Mononuclear cell (primary cell): ENCODE results near the gene RAD18. TPM values are rescaled to one million over a fixed set of nuclear protein-coding genes. Genes with fewer than 3 reads are reported as not detected.

Experiments
- H3K27me3 ChIP-seq: 2 replicates; pipeline ENCODE4 v1.6.0; 2011; ENCODE audit warnings: low read length, control low read depth; ENCODE audit not compliant: insufficient read depth
- H3K4me1 ChIP-seq: 2 replicates; pipeline ENCODE4 v1.5.1; 2011; ENCODE audit warnings: mild to moderate bottlenecking, low read length, control low read depth; ENCODE audit not compliant: insufficient read depth
- H3K4me3 ChIP-seq: 2 replicates; pipeline ENCODE4 v1.5.1; 2011; ENCODE audit warnings: mild to moderate bottlenecking, low read length, moderate library complexity
- H3K9me3 ChIP-seq: 2 replicates; pipeline ENCODE4 v1.5.1; 2011; ENCODE audit warnings: low read depth, mild to moderate bottlenecking, control low read depth, low read length
- total RNA-seq: library from RNA; depleted of rRNA; stranded (reverse); fragments of >200 nt; gene quantifications from one replicate; pipeline ENCODE4 v1.2.3, GENCODE V29; 2012

Gene RAD18
- total RNA-seq, 1 donor: 25.4 TPM

DNA sequence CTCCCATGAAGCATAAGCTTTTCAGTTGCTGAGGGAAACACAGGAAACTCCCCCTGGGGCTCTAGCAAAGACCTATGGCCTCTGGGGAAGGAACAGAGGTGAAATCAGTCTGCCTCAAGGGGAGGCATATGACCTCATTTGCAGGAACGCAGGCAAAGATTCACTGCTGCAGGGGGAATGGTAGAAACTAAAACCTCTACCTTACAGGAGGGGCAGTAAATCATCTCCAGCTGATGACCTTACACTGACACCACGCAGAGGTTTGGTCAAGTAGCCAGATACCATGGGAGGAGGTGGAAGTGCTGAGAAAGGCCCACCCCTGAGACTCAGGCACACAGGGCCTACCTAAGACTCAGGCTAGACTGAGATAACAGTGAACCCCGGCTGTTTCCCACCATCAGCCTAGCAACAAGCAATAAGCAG is 81.1 kb downstream of the RAD18 start:
- Histone ChIP-seq H3K4me1 (no peaks in the 10 kb centered on the region), H3K27me3 (no peaks in the 10 kb centered on the region), H3K4me3 (no peak overlapping the region), H3K9me3 (no peaks in the 10 kb centered on the region)

DNA sequence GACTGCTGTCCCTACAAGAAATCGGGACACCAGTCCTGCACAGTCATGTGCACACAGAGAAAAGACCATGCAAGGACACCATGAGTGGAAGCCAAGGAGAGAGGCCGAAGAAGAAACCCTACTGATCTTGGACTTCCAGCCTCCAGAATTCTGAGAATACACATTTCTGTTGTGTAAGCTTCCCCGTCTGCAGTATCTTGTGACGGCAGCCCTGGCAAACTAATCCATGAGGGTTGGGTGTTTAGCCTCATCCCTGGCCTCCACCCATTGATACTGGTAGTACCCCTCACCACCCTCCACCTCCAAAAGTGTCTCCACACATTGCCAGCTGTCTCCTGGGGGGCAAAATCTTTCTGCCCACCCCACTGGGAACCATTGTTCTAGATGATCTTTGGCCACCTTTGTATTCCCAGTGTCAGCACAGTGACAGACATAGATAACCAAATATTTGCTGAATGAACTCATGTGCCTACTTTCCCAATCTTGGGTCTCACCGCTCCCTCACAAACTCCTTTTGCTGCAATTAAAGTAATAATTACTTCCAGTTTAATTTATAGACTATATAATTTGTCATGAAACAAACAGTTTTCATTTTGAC is 83.8 kb downstream of the RAD18 start:
- Histone ChIP-seq H3K27me3 (no peaks in the 10 kb centered on the region), H3K4me3 (no peak overlapping the region), H3K9me3 (no peaks in the 10 kb centered on the region), H3K4me1 (no peaks in the 10 kb centered on the region)

DNA sequence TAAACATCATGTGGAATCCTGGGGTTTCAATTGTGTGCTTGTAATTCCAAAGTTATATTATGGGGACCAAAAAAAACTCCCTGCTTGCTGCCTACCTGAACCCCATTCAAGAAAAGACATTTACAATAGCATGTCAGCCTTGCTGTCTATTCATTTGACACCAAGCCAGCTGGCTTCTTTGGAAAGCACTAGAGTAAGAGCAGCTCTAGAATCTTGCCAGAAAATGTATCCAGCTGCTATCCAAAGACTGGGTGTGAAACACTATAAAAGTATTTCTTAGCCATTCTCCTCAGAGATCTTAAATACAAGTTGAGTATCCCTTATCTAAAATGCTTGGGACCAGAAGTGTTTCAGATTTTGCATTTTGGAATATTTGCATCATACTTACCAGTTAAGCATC is 87.4 kb downstream of the RAD18 start:
- H3K4me3 ChIP-seq: no peak overlapping the region
- H3K27me3 ChIP-seq: no peaks in the 10 kb centered on the region
- no peaks in the 10 kb centered on the region for H3K9me3 ChIP-seq
- H3K4me1 ChIP-seq: no peaks in the 10 kb centered on the region

DNA sequence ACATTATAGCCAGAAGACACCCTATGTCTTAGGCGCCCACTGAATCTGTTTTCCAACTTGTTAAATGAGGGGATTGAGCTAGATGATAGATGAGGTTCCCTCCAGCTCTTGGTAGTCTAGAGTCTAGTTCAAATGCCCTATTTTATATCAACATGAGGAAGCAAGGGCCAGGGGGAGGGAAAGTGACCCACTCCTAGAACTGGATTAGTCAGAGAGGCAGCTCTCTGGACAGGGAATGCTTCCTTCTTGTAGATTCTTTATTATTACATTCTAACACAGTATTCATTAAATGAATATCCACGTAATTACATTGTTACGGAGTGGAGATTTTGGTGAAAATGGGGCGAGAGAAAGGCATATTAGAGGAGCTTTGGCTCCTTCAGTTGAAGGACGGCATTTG is 89.5 kb downstream of the RAD18 start:
- H3K27me3 ChIP-seq: no peaks in the 10 kb centered on the region
- no peak overlapping the region for H3K4me3 ChIP-seq
- no peaks in the 10 kb centered on the region for H3K4me1 ChIP-seq
- no peaks in the 10 kb centered on the region for H3K9me3 ChIP-seq

DNA sequence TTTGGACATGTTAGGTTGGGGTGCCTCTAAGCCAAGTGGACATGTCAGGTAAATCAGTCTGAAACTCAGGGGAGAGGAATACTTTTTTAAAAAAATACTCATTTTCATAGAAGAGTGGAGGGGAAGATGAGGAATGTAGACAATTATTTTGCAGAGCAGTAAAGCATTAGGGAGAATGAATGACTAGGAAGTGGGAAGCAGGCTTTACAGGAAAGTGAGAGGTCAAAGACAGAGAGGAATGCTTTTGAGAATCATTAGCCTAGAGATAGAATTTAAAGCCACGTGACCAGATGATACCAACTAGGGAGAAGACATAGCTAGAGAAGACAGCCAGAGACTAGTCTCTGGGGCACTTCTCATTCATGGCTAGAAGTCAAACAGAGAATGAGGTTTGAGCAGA is 91.0 kb downstream of the RAD18 start:
- Histone ChIP-seq H3K9me3 (no peaks in the 10 kb centered on the region), H3K4me1 (no peaks in the 10 kb centered on the region)

DNA sequence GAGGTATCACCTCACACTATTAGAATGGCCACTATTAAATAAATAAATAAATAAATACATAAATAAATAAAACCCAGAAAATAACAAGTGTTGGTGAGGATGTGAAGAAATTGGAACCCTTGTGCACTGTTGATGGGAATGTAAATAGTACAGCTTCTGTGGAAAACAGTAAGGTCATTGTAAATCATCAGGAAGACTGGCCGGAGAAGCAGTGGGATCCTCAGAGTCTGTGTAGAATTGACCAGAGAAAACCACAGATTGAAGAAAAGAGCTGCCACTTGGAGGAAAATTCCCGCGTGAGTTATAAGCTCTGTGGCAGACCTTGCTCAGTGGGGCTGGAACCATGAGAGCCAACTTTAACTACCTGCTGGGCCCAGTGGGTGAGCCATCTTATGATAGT is 92.0 kb downstream of the RAD18 start:
- H3K4me1 ChIP-seq: no peaks in the 10 kb centered on the region
- no peaks in the 10 kb centered on the region for H3K9me3 ChIP-seq
- H3K27me3 ChIP-seq: no peaks in the 10 kb centered on the region
- no peak overlapping the region for H3K4me3 ChIP-seq

More for the DNA sequence above, 91.0 kb downstream of the RAD18 start:
- H3K27me3 ChIP-seq: no peaks in the 10 kb centered on the region
- no peak overlapping the region for H3K4me3 ChIP-seq

DNA sequence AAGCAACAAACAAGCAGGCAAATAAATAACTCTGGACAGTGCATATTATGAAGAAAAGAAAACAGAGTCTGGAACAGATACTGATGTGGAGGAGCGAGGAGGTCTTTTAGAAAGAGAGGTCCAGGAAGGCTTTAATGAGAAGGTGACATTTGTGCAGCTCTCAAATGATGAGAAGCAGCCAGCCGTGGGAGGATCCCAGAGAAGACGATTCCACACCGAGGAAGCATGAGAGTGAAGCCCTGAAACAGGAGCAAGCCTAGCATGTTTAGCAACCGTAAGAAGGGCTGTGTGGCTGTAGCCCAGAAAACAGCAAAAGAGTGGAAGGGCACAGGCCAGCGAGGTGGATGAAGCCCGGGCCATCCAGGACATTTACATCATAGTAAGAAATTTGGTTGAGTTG is 93.1 kb downstream of the RAD18 start:
- no peaks in the 10 kb centered on the region for H3K4me1 ChIP-seq
- no peaks in the 10 kb centered on the region for H3K9me3 ChIP-seq
- no peak overlapping the region for H3K4me3 ChIP-seq
- H3K27me3 ChIP-seq: no peaks in the 10 kb centered on the region

DNA sequence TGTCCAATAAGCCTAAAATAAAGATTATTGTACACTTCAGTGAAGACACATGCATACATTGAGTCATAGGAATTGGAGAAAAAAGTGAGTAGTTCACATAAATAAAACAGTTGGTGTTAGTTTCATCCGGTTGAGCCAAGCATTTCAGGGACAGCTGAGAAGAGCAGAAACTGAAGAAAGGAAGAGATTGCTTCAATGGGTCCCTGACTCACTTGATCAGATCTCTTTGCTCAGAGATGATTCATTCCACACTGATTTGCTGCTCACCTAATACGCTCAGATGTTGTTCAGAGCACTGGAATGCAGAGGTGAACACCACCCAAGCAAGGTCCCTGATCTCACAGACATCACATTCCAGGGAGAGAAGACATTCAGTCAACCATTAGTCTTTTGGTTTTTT is 93.7 kb downstream of the RAD18 start:
- no peaks in the 10 kb centered on the region for H3K4me1 ChIP-seq
- no peaks in the 10 kb centered on the region for H3K27me3 ChIP-seq
- no peaks in the 10 kb centered on the region for H3K9me3 ChIP-seq
- no peak overlapping the region for H3K4me3 ChIP-seq

DNA sequence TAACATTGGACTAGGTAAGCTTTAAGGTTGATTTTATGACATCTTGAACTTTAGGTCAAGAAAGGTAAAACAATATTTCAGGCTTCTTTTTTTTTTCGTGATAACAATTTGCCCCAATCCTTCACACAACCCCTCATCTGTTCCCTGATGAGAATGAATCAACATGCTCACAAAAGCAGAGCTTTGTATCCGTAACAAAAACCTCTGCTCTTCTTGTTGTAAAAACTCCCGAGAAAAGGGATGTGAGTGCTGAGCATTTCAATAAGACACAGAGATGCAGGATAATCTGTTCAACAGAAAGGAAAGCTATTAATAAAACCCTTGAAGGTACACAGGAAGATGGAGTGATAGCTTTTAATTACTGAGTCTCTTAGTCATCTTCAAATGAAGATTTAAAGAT is 94.3 kb downstream of the RAD18 start:
- Histone ChIP-seq H3K4me1 (no peaks in the 10 kb centered on the region), H3K9me3 (no peaks in the 10 kb centered on the region), H3K27me3 (no peaks in the 10 kb centered on the region), H3K4me3 (no peak overlapping the region)

DNA sequence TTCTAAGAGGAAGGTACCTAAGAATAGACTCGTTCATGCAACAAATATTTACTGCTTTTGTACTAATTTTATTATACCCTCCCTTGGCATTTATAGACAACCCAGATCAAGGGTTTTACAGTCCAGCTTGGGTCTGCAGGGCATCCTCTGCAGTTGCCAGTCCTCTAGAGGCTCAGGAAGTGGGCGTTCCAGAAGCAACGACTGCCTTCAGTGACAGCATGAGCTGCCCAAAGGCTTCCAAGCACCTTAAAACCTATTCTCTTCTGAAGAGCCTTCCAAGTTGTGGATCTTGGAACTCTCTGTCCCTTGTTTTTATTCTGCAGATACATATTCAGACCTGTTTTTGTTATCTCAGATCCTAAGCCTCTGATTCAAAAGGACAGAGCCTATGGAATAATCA is 95.6 kb downstream of the RAD18 start:
- no peaks in the 10 kb centered on the region for H3K9me3 ChIP-seq

DNA sequence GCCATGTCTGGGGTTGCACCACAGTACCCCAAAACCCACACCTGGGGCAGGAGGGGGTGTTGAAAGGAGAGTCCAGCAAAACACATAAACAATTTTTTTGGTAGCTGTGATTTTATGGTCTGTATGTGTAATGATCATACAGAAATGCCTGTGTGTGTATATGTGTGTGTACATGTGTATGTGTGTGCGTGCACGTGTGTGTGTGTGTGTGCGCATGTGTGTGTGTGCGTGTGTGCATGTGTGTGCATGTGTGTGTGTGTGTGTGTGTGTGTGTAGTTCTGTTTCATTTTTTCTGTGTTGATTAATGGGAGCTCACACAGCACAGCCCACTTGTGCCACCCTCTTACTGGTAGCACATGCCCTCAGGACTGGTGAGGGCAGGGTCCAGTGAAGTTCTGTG is 97.6 kb downstream of the RAD18 start:
- Histone ChIP-seq H3K27me3 (no peaks in the 10 kb centered on the region), H3K4me1 (no peaks in the 10 kb centered on the region), H3K4me3 (no peak overlapping the region), H3K9me3 (no peaks in the 10 kb centered on the region)

More for the DNA sequence above, 95.6 kb downstream of the RAD18 start:
- no peak overlapping the region for H3K4me3 ChIP-seq
- H3K27me3 ChIP-seq: no peaks in the 10 kb centered on the region
- H3K4me1 ChIP-seq: no peaks in the 10 kb centered on the region

DNA sequence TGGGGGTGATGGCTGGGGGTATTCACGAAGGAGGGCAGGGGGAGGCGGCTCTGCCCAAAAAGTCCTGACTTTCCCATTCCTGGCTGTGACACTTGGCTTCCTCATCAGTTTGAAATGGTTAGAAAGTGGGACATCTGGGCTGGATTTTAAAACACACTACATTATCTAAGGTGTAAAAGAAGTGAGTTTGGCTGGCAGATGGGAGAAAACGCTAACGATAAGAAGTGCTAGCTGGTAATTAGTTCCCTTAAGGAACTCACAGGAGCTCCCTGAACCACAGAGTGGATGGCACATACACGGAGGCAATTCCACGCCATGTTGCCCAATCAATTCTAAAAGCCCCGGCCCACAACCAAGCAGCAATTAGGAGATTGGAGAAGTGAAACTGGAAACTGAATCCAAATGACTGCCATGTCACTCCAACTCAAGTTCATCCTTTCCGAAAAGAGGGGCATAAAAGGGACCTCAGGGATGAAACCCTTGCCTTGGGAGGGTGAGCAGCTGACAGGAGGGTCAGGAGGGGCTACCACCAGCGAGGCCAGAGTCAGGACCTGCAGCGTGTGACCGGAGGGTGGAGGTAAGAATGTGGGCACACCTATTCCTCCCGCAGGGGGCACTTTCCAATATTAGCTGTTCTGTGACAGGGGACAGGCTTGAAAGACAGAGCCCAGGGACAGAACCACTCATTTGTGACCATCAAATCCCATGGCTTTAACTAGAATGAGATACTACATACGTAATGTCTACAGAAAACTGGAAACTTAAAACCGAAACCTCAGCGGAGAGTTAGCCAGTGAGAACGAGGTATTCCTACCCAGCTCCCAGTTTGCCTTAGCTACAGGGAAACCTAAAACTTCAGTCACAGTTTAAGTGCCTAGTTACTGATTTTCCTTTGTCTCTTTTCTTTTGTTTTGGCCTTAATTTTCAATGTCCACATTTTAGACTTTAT is 98.6 kb downstream of the RAD18 start:
- no peaks in the 10 kb centered on the region for H3K4me1 ChIP-seq
- H3K9me3 ChIP-seq: no peaks in the 10 kb centered on the region
- H3K27me3 ChIP-seq: no peaks in the 10 kb centered on the region
- H3K4me3 ChIP-seq: no peak overlapping the region

DNA sequence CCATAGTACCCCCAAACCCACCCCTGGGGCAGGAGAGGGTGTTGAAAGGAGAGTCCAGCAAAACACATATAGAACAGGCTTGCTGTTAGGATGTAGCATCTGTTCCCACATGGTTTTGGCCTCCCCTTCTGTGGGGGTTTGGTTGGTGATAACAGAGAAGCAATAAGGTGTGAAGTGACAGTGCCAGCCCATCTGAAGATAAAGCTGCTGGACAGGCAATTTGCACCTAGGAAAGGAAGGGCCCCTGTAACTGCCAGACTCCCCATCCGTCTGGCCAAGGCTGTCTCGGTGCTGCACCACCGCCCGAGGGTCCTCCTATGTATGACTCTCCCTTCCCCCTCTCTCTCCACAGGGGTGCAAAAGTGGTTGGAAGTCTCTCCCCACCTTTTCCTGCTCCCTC is 99.4 kb downstream of the RAD18 start:
- Histone ChIP-seq H3K27me3 (no peaks in the 10 kb centered on the region), H3K4me3 (no peak overlapping the region), H3K4me1 (no peaks in the 10 kb centered on the region), H3K9me3 (no peaks in the 10 kb centered on the region)

DNA sequence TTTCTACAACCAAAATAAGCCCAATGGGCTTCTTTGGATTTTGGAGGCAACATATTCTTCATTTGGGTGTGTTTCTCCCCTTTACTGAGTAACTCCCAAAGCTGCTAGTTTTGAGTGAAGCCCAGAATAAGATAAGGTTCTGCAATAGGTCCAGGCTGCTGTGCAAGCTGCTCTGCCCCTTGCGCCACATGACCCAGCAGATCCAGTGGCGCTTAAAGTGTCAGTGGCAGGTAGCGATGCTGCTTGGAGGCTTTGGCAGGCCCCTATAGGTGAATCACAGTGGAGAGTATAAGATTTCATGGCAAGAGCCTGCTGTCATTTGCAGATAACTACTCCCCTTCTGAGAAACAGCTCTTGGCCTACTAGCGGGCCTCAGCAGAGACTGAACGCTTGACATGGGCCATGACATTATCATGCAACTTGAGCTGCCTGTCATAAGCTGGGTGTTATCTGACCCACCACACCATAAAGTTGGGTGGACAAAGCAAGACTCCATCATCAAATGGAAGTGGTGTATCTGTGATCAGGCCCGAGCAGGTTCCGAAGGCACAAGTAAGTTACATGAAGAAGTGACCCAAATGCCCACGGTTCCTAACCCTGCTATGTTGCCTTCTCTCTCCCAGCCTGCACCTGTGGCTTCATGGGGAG is 105.4 kb downstream of the RAD18 start:
- Histone ChIP-seq H3K9me3 (no peaks in the 10 kb centered on the region), H3K27me3 (no peaks in the 10 kb centered on the region), H3K4me3 (no peak overlapping the region), H3K4me1 (no peaks in the 10 kb centered on the region)

DNA sequence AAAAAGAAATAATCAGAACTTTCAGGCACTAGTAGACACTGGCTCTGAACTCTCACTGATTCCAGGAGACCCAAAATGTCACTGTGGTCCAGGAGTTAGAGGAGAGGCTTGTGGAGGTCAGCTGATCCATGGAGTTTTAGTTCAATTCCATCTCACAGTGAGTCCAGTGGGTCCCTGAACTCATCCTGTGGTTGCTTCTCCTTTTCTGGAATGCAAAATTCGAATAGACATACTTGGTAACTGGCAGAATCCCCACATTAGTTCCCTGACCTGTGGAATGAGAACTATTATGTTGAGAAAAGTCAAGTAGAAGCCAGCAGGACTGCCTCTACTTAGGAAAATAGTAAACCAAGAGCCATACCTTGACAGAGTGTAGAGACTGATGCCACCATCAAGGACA is 106.6 kb downstream of the RAD18 start:
- no peaks in the 10 kb centered on the region for H3K4me1 ChIP-seq
- H3K27me3 ChIP-seq: no peaks in the 10 kb centered on the region
- no peak overlapping the region for H3K4me3 ChIP-seq
- H3K9me3 ChIP-seq: no peaks in the 10 kb centered on the region
